GM12801 (cell line): Measurements from ENCODE around the gene SEZ6L.

Source experiments
- TF ChIP-seq, protein P1 (sequence below): IDR thresholded peaks from one replicate; pipeline ENCODE4 v1.5.1; 2011; ENCODE audit warnings: control low read depth; ENCODE audit not compliant: insufficient read length; ENCODE audit errors: extremely low read depth

Gene SEZ6L

DNA sequence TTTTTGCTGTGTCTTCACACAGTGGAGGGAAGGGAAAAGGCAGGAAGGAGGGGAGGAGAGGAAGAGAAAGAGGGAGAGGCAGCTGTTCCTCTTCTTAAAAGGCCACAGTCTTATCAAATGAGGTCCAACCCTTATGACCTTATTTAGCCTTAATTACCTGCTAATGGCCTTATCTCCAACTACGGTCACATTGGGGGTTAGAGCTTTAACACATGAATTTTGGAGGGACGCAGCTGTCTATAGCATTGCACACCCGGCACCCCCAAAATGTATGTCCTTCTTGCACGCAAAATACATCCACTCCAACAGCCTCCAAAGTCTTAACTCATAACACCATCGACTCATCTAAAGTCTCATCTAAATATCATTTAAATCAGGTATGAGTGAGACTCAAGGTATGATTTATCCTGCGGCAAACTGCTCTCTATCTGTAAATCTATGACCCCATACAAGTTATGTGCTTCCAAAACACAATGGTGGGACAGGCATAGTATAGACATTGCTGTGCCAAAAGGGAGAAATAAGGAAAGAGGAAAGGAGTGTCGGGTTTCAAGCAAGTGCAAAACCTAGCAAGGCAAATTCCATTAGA, 214.8 kb downstream of the SEZ6L start:
- TF ChIP-seq, protein P1, sequence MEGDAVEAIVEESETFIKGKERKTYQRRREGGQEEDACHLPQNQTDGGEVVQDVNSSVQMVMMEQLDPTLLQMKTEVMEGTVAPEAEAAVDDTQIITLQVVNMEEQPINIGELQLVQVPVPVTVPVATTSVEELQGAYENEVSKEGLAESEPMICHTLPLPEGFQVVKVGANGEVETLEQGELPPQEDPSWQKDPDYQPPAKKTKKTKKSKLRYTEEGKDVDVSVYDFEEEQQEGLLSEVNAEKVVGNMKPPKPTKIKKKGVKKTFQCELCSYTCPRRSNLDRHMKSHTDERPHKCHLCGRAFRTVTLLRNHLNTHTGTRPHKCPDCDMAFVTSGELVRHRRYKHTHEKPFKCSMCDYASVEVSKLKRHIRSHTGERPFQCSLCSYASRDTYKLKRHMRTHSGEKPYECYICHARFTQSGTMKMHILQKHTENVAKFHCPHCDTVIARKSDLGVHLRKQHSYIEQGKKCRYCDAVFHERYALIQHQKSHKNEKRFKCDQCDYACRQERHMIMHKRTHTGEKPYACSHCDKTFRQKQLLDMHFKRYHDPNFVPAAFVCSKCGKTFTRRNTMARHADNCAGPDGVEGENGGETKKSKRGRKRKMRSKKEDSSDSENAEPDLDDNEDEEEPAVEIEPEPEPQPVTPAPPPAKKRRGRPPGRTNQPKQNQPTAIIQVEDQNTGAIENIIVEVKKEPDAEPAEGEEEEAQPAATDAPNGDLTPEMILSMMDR: no peak

- TF ChIP-seq, protein P1: no peak
Measured at GRCh38 chr22:26385164-26385563, 215.9 kb downstream of the SEZ6L start.

- TF ChIP-seq, protein P1: no peak
Measured at GRCh38 chr22:26389125-26389524, 219.9 kb downstream of the SEZ6L start.

GRCh38 chr22:26391091-26391490, 221.8 kb downstream of the SEZ6L start:
- TF ChIP-seq, protein P1: no peak

GRCh38 chr22:26391623-26392022, 222.4 kb downstream of the SEZ6L start:
- TF ChIP-seq, protein P1: no peak

DNA sequence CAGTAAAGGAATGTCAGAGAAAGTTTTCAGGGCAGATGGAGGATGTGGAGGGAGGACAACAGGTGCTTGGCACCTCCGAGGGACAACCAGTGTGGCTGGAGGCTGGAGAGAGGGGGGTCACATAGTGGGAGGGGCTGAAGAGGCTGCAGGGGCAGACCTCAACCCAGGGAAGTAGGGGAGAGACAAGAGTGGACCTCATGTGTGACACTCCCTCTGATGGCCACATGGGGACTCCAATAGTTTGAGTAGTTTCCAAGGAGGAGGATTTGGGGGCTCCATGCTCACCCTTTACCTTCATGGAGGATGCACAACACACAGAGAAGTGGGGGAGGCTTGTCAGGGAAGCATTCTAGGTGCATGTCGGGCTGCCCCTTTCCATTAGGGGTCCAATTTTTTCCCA, 224.7 kb downstream of the SEZ6L start:
- TF ChIP-seq, protein P1: no peak

- TF ChIP-seq, protein P1: no peak
Measured at GRCh38 chr22:26394777-26395176, 225.5 kb downstream of the SEZ6L start.
